IPS-NIHi7 (cell line): ENCODE measurements around the gene XAGE2.
"Not testable (repeated sequence)": the region's sequence is repeated elsewhere in the genome, so short reads cannot be mapped to it uniquely, and the experiment has no call there.

ENCODE experiments used
- DNase-seq: peaks from one replicate; pipeline ENCODE4 v3.0.0; 2012; ENCODE audit warnings: mixed read lengths; ENCODE audit errors: extremely low spot score

The XAGE2 gene, protein sequence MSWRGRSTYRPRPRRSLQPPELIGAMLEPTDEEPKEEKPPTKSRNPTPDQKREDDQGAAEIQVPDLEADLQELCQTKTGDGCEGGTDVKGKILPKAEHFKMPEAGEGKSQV

DNA sequence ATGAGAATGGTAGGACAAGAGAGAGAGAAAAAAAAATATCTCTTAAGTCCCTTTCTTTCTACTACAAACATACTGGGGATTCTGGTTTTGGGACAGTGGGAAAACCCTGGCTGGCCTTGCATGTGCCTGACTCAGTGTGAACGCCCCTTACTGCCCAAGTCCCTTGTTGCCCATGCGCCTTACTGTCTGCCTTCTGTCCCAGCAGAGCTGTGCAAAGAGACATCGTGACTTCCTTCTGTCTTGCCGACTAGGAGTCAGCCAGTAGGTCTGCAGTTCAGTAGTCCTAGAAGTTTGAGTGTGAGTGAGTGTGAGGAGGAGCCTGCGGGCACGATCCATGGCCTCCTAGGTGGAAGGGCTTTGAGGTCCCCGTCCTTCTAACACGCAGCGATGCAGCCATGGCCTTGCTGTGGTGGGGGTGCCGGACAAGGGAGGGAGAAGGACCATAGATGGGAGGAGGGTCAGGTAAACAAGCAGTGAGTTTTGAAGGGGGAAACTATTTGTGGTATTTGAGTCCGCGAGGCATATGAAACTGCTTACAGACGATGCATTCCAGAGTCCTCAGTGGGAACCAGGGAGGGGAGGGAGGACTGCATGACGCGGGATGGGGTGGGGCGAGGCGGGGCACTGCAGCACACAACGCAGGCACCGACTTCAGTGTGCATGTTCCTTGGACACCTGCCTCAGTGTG is at the start of gene XAGE2:
TSS of gene XAGE2 (plus strand) at position 654 of the 688 bp plus-strand sequence. CDS start 994 bp downstream, outside the sequence.
- no peak for DNase-seq

DNA sequence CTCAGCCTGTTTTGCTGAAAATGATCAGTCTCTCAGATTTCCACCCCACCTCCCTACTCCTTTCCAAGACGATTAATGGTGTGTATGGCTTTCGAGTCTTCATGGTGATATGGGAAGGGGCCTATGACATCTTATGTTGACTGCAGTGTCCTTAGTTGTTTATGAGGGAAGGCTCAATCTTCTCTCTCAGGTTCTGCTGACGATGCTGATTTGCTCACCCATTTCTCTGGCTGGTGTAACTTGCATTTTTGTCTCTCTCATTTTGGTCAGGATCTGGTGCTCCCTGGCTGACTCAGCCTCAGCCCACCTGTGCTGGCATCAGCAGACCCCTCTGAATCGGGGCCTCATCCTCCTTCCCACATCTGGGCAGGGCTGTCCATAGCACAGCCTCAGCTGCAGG is 31.4 kb upstream of the XAGE2 start:
- no peak for DNase-seq

DNA sequence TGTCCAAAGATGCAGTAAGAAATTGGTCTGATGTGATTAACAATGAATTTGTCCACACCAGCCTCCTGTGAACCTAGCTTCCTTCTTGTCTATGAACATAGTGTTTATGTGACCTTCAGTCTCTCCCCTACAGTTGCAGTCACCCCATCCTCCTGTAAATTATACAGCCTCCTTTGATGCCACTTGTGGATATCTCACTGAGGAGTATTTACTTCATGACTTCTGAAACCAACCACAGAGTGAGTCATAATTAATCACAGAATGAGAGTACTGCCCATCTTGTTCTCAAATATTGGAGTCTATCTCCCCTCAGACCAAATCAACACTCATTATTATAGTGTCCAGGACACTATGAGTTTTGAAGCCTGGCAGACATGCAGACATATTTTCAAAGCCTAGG is 27.3 kb upstream of the XAGE2 start:
- no peak for DNase-seq

DNA sequence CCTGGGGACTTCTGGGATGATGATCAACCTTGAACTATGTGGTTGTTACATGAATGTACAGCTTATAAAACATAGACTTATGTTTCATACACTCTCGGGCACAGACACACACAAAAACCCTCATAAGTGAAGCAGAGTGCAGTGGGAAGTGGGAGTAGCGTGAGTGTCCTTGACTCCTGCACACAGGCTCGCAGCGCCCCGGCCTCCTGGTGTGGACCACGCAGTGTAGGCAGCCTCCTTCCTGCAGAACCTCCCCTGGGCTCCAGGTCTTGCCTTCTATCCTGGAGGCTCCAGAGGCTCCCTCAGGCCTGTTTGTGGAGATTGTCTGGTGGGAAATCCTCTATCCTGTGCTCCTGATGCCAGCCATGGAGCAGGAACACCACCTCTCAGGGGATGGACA is 25.7 kb upstream of the XAGE2 start:
- DNase-seq: not testable (repeated sequence)

DNA sequence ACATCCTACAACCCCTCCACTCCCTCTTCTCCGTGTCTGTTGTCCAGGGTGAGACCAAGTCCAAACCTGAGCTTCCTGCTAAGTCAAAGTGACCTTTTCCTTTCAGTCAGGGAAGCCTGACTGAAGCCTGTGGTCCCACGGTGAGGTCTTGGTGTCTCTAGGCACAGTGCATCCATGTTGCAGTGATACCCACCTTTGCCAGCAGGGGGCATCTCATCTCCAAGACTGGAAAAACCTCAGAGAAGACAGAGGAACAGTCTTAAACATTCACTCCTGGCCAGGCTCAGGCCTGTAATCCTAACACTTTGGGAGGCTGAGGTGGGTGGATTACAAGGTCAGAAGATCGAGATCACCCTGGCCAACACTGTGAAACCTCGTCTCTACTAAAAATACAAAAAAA is 23.4 kb upstream of the XAGE2 start:
- peak; percentile 29 for DNase-seq

DNA sequence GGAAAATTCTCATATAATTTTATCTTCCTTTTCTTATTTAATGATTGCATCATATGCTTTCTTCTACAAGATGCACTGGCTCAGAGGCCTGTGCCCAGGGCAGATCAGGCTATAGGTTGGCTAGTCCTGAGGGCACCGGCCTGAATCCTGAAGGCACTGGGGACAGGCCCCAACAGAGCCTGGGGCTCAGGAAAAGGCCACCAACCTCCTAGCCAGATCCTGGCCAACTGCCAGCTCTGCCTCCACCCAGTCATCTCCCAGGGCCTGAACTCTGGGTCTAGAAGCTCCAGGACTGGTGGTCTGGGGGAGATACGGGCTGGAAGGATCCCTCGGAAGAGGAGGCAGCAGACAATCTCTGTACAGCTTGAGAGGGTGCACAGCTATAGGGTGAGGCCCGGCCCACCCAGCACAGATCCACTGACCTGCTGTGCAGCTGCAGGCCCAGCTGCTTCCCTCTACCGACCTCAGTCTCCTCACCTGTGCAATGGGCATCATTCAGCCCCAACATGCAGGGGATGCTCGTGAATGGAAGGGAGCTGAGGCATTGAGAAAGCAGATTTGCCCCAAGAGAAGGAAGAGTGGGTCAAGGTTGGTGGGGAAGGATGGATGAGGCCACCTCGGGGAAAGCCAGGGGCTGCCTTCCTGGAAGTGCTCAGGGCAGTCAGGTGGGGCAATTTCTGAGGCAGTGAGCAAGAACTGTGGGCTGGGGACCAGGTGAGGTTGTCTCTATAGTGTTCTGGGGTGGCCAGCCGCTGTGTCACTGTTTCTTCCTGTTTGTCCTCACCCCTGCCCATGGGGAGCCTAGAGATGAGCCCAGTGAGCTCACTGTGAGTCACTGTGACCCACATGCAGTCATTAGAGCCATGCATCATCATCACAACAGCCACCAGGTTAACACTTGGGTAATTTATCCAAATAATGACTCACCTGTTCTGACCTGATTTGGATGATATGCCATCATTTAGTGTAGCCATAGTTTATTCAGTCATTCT is 22.4 kb upstream of the XAGE2 start:
- DNase-seq: no peak

DNA sequence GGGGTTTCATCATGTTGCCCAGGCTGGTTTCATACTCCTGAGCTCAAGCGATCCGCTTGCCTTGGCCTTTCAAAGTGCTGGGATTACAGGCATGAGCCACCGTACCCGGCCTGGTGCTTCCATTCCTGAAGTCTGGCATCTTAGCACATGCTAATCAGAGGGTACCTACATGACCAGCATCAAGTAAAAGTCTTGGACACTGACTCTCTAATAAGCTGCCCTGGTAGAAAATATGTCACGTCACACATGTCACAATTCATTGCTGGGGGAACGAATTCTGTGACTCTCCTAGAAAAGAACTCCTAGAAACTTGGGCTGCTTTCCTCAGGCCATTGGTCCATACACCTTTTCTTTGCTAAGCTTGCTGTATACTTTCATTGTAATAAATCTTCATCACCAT is 19.1 kb upstream of the XAGE2 start:
- no peak for DNase-seq

DNA sequence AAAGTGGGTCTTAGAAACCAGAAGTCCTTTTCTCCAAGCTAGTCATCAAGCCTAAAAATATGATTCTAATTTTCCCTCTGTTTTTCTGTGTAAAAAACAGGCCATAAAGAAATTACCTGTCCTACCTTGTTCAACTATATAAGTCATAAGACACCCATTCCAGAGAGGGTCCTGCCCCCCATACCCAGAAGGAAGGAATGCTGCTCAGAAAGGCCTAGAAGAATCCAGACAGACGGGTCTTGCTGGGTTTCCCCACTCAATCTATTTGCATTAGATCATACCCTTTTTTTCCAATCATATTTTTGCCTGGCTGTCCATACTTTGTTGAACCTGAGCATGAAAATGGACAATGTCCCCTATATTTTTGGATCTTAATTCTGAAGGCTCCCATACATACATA is 16.3 kb upstream of the XAGE2 start:
- DNase-seq: no peak

DNA sequence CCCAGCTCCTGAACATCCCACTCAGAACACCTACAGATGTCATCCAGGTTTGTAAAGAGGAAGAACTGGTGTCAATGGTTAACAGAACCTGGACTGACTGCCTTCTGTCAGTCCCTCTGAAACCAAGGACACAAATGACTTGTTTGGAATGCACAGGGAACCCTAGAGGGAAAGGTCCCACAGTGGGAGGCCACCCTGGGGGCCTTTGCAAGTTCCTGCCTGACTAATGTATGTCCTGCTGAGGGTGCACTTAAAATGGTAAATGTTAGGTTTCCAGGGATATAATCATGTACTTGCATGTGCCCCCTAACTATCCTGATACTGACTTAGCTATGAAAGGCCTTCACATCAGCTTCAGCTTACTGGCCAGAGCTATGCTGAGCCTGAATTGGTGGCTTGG is 15.0 kb upstream of the XAGE2 start:
- DNase-seq: no peak

DNA sequence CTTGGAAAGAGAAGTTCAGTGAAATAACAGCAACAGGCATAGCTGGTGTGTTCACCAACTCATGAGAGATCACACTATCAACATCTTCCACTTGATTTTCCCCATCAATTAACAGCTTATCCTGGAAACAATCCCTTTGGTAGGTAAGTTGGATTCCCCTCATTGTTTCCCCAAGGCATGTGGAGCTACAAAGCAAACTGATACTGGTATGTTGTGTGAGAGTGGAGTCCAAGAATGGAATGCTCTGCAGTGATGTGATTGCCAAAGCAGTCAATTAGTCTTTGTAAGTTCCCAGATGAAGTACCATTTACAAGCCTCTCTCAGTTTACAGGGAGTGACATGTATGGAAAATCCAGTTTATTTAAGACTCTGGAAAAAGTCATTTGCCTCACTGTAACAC is 13.7 kb upstream of the XAGE2 start:
- DNase-seq: no peak

DNA sequence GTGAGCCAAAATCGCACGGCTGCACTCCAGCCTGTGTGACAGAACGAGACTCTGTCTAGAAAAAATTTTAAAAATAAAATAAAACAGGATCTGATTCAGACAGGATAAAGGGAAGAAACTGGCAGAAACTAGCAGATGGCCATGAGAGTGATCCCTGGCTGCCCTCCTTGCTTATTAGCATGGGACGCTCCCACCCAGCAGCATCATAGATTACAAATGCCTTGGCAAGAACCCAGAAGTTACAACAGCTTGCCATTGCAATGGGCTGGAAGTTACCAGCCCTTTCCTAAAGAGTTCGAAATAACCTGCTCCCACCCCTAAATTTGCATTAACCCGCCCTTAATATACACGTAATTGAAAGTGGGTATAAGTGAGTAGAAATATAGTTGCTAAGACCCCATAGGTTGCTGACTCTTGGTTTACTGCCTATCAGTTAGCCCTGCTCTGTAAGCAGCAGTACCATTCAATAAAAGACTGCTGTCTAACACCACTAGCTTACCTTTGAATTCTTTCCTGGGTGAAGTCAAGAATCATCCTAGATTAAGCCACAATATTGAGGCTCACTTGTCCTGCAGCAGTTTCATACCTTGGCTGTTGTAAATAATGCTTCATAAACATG is 9.1 kb upstream of the XAGE2 start:
- DNase-seq: no peak

DNA sequence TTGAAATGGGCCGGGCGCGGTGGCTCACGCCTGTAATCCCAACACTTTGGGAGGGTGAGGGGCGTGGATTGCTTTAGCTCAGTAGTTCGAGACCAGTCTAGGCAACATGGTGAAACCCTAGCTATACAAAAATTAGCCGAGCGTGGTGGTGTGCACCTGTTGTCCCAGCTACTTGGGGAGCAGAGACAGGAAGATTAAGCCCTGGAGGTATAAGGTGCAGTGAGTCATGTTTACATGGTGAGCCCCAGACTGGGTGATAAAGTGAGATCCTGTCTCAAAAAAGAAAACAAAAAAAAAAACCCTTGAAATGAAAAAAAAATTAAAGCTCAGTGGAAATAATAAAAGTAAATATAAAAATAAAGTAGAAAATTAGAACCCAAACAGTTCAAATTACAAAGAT is 6.9 kb upstream of the XAGE2 start:
- no peak for DNase-seq

DNA sequence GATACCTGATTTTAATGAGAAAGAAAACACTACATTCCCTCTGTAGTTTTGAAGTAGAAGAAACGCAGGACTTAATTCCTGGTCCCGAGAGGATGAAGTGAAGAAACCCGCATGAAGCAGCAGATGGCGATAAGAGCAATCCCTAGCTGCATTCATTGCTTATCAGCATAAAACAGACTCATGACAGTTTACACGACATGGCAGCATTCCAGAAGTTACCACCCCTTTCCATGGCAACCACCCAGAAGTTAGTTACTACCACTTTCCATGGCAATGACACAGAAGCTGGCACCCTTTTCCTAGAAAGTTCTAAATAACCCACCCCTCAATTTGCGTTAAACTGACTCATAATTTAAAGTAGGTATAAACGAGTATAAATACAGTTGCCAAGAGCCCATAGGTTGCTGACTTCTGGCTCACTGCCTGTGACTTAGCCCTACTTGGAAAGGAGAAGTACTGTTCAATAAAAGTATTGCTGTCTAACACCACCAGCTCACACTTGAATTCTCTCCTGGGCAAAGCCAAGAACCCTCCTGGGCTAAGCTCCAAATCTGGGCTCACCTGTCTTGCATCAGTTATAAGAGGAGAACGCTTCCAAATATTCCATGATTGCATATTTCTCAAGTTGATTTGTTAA is 5.5 kb upstream of the XAGE2 start:
- DNase-seq: peak; percentile 14

DNA sequence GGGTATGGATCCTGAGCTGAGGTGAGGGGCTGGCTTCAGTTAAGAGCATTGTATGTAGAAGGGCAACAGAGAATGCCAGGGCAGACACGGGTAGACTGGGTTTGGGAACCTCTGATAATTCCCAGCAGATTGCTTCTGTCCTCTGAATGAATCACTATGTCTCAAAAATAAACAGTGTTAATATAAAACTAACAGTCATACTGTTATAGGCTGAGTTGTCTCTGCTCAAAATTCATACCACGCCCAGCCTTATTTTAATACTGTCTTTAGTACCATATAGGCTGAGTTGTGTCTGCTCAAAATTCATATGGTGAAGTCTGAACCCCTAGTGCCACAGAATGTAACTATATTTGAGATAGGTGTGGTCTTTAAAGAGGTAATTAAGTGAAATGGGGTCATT is 10.0 kb downstream of the XAGE2 start:
- no peak for DNase-seq

DNA sequence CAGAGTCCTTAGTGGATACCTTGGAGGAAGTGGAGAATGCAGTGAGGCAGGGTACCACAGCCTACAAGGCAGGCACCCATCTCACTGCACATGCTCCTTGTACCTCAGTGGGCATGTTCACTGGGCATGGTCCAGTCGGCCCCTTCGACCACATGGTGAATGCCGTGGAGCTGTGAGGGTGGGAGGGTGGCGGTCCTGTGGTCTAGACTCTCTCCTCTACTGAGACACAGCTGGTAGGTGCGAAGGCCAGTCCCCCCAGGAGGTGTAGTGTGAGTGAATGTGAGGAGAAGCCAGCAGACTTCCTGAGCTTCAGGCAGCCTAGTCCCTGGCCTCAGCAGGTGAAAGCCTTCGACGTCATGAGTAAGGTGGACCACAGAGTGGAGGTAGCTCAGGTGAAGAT is 12.2 kb downstream of the XAGE2 start:
- DNase-seq: no peak

DNA sequence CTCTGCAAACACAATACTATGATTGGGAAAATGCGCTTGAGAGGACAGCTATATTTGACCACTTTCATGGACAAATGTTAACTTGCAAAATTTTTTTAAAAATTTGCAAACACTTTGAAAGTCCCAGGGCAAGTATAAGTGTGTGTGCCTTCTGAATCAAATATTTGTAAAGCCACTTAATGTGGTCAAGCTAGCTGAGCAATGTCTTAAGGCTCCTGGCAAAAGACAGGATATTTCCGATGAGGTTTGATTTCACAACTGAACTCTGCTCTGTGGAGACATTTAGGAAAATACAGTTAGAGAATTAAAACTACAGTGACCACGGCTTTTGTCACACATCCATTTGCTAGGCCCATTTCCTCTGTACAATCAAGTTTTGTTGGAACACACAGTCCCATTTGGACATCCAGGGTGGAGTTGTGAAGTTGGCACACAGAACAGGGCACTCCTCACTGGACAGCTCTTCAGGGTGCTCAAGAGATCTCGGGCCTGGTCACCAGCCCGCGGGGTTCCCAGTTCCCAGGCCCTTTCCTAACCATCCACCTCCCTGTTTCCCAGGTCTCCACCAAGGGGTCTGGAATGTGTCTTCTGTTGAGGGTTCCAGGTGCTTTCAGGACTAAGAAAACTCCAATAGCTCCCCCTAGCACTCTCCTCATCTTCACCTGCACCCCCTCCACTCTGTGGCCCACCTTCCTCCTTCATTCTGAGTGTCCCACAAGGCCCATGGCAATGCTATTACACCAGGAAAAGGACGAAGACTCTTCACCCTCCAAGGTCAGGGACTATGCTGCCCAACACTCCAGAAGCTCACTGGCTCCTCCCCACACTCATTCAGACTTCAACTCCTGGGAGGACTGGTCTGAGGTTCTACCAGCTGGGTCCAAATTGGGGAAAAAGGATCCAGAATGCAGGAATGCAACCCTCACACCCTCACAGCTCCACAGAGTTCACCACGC is 41.9 kb downstream of the XAGE2 start:
- DNase-seq: no peak

DNA sequence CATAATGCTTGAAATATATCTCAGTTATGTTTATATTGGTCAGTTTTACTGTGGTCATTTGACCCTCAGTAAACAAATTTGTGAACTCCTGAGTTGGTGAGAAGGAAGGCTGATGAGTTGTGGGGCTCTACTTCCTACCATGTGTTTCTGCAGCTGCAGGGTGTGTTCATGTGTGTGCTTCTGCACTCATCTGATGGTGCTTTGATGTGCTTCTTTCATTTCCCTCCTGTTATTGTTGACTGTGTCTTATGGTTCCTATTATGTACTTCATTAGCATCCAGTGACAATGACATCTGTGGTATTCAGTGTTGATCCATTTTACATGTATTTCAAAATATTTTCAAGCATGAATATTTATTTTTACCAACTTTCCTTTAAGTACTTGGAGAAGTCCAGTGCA is 46.5 kb downstream of the XAGE2 start:
- no peak for DNase-seq

DNA sequence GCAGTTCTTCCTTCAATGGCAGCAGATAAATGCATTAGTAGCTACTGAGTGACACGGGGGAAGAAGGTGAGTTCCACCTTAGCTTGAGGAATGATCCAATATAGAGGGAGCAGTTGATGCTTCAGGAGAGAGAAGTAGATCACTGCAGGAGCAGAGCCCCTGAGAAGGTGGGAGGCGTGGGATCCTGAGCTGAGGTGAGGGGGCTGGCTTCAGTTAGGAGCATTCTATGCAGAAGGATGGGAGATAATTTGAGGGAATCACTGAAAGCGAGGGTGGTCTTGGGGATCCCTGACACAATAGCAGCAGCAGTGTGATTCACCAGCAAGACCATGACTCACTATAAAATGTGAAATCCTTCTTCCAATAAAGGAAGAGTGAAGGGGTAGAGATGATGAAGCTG is 48.0 kb downstream of the XAGE2 start:
- DNase-seq: no peak

DNA sequence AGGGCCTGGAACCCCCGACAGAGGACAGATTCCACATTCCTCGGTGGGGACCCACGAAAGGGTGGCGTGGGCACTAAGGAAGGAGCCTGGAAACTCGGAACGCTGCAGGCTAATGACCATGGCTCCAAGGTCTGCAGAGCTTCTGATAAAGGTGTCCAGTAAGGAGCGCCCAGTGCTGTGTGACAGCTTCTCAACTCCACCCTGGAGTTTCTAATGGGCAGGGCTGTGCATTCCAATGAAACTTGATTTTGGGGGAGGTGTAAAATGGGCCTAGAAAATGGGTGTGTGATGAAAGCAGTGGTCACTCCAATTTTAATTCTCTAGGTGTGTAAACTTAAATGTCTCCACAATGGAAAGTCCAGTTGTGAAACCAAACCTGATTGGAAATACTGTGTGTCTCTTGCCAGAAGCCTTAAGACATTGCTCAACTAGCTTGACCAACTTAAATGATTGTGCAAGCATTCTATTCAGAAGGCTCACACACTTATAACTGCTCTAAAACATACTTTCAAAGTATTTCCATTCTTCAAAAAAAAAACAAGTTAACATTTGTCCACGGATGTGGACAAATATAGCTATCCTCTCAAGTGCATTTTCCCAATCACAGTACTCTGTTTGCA is 52.1 kb downstream of the XAGE2 start:
- DNase-seq: no peak

DNA sequence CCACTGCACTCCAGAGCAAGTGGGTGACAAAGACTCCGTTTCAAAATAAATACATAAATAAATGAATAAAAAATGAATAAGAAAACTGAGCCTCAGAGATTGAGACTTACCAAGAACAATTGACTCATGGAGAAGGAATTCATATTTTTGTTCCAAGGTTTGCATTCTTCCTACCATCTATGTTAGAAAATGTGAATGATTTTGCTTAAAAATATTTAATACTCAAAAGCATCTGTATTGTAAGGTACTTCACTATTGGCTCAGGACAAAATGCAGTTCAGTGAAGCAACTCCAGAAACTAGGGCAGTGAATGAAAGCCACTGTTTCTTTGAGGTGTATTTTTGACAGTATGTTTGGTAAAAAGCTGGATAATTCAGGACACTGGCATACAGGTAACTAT is 54.1 kb downstream of the XAGE2 start:
- DNase-seq: no peak
